Heart right ventricle (tissue), 16 donors: ENCODE measurements around the gene ZNF25. TPM values are rescaled to one million over a fixed set of nuclear protein-coding genes. Genes with fewer than 3 reads are reported as not detected.

Experiments used
- ATAC-seq, 8 donors: fragments of 200-7000 bp; cut with Tn5 transposase; one replicate each; pipeline ENCODE4 v1.9.1; 2020; ENCODE audit warnings: mild to moderate bottlenecking in 8 of 8, moderate library complexity in 8 of 8, moderate number of reproducible peaks in 1 of 8
- DNase-seq, 2 donors: peaks; one replicate each; pipeline ENCODE4 v3.0.0-alpha.2; 2020
- H3K27ac ChIP-seq, 10 donors: fragments of 200-600 bp; sonication (generic) in 2 of 10; one replicate each; pipeline versions ENCODE4 v1.5.0 to v1.8.0; 2020 to 2022; ENCODE audit warnings: mild to moderate bottlenecking in 3 of 10
- H3K27me3 ChIP-seq, 7 donors: fragments of 200-600 bp; one replicate each; pipeline ENCODE4 v1.8.0; 2021 to 2022; ENCODE audit warnings: mild to moderate bottlenecking in 2 of 7
- H3K36me3 ChIP-seq, 9 donors: fragments of 200-600 bp; sonication (generic) in 1 of 9; one replicate each; pipeline versions ENCODE4 v1.5.0 to v1.8.0; 2020 to 2022; ENCODE audit warnings: mild to moderate bottlenecking in 2 of 9
- H3K4me1 ChIP-seq, 9 donors: fragments of 200-600 bp; sonication (generic) in 1 of 9; one replicate each; pipeline versions ENCODE4 v1.5.0 to v1.8.0; 2020 to 2022; ENCODE audit warnings: mild to moderate bottlenecking in 4 of 9
- H3K4me3 ChIP-seq, 10 donors: fragments of 200-600 bp; sonication (generic) in 2 of 10; one replicate each; pipeline versions ENCODE4 v1.5.0 to v1.8.0; 2020 to 2022; ENCODE audit warnings: mild to moderate bottlenecking in 7 of 10, moderate library complexity in 2 of 10
- H3K9me3 ChIP-seq, 11 donors: fragments of 200-600 bp in 10 of 11; sonication (generic) in 2 of 11; one replicate each; pipeline versions ENCODE4 v1.5.0 to v1.8.0; 2013 to 2022; ENCODE audit warnings: mild to moderate bottlenecking in 2 of 11, control low read depth in 1 of 11, moderate library complexity in 1 of 11
- CTCF ChIP-seq, 9 donors: fragments of 200-600 bp; sonication (generic) in 2 of 9; IDR thresholded peaks; one replicate each; pipeline versions ENCODE4 v1.5.0 to v1.8.0; 2021 to 2022; ENCODE audit warnings: antibody characterized with exemption in 9 of 9, mild to moderate bottlenecking in 5 of 9, moderate library complexity in 1 of 9
- WGBS, 2 donors: extraction: QIAGEN DNeasy Blood & Tissue Kit; methylation state at CpG; one replicate each; pipeline ENCODE4 v1.1.7; 2013; ENCODE audit warnings: inconsistent platforms in 1 of 2; 5-methylcytosine and 5-hydroxymethylcytosine counted together
- intact Hi-C, 10 donors: fragments of 100-400 bp; cut with DNase I; formaldehyde crosslinking; loops; one replicate each; pipeline versions ENCODE4 v1.11.1 to v1.14.2; 2022
- polyA plus RNA-seq, 2 donors: library from polyadenylated mRNA; stranded (reverse); fragments of 200-250 nt; gene quantifications; one replicate each; pipeline ENCODE4 v1.2.3, GENCODE V29; 2013
- total RNA-seq, 10 donors: library from RNA; stranded (reverse); fragmentation: NEBNext Ultra II Directional in 3 of 10; extraction: Animal tissue kit (Norgen Biotek cat#: 25700) in 3 of 10; gene quantifications; one replicate each; pipeline versions ENCODE4 v1.2.1 to v1.2.4, GENCODE V29; 2021 to 2023
- donor health status: Arrhythmogenic right ventricular cardiomyopathy.
- donor health status: ischemic (EF 13 %, LVEDD 7.1; RV severe dilation, severe dysfunction).
- donor health status: healthy with polysubstance abuse.
- donor health status: DM: no; HTN: yes; CAD: no.
- donor health status: DM: no; HTN: no; CAD: no.
- donor health status: ischemic (EF 25% LVEDD 6.9; RV normal size, moderate dysfunction).
- donor health status: ischemic (EF 25% LVEDD 5.7; RV mildly dilated, moderate dysfunction).
- donor health status: healthy.
- donor health status: DM: yes; HTN: yes; CAD: no.
- donor health status: Ischemic cardiomyopathy.
- donor health status: ischemic (EF 35%, LVEDD 5.7; RV mildly dilated, moderate dysfunction).
- donor health status: nonischemic (EF 11% LVEDD 7.7; RV severe dilation, severe dysfunction).
- donor health status: DM: yes; HTN: yes; CAD: no.
- donor health status: PGD.
- donor health status: ischemic (EF 29% LVEDD 5.4; RV normal size, mild dysfunction).
- donor health status: nonischemic (EF 23%, LVEDD 6.1; RV moderate dilation, normal function).

ZNF25 gene
- total and polyA plus RNA-seq, 12 donors = 4.1 to 22.9 (median 18.9) TPM

- ATAC-seq (no peak), DNase-seq (no peak)
- Histone ChIP-seq H3K27ac (peak overlapping the region in 9 of 10 donors; percentile 41 to 100 (median 99)), H3K9me3 (peaks cover 0 to 7% (median 0%) of the 10 kb centered on the region in 11 donors), H3K36me3 (no peaks in the 10 kb centered on the region), H3K27me3 (no peaks in the 10 kb centered on the region), H3K4me3 (peak overlapping the region in 9 of 10 donors; percentile 71 to 96 (median 90)), H3K4me1 (peaks cover 0 to 20% (median 12%) of the 10 kb centered on the region in 9 donors)
- peak in 1 of 9 donors; percentile 11 for TF ChIP-seq CTCF (IDR thresholded peaks at IDR 0.05)
- intact Hi-C loops = loop anchor here in 8 of 10 donors (1.0 to 10.0 kb wide), 10 partner anchors 33 to 122 kb away; partner anchors contain the start of genes ZNF33A (in 6 of the 8), ZNF248 (in 5 of the 8) and ZNF37A (in 4 of the 8)
- 13 to 26% methylated on average over 9 of the region's 9 CpGs for WGBS, 2 donors
Measured at GRCh38 chr10:37976880-37977203, 395 bp upstream of the ZNF25 start.

- Histone ChIP-seq H3K4me1 (peaks cover 0 to 20% (median 12%) of the 10 kb centered on the region in 9 donors), H3K27me3 (no peaks in the 10 kb centered on the region), H3K4me3 (peak overlapping the region; percentile 71 to 96 (median 89)), H3K9me3 (peaks cover 0 to 7% (median 0%) of the 10 kb centered on the region in 11 donors), H3K36me3 (peaks cover 0 to 9% (median 4%) of the 10 kb centered on the region in 9 donors), H3K27ac (peak overlapping the region; percentile 90 to 100 (median 99))
- ATAC-seq (no peak), DNase-seq (no peak)
- no peak for TF ChIP-seq CTCF (IDR thresholded peaks at IDR 0.05)
- 22 to 29% methylated on average over 5 of the region's 5 CpGs for WGBS, 2 donors
- intact Hi-C loops = loop anchor here in 6 of 10 donors (5.0 to 10.0 kb wide), 5 partner anchors 37 to 122 kb away; partner anchors contain the start of genes ZNF248 (in 5 of the 6), ZNF33A (in 1 of the 6) and ZNF37A (in 1 of the 6)
Measured at GRCh38 chr10:37975401-37975991, 951 bp downstream of the ZNF25 start.

- DNase-seq (no peak), ATAC-seq (no peak)
- Histone ChIP-seq H3K36me3 (peaks cover 0 to 40% (median 18%) of the 10 kb centered on the region in 9 donors), H3K9me3 (peaks cover 0 to 7% (median 0%) of the 10 kb centered on the region in 11 donors), H3K4me1 (peaks cover 0 to 20% (median 12%) of the 10 kb centered on the region in 9 donors), H3K4me3 (no peak overlapping the region), H3K27me3 (no peaks in the 10 kb centered on the region), H3K27ac (no peak overlapping the region)
- intact Hi-C loops = loop anchor here in 4 of 10 donors (5.0 to 10.0 kb wide), 2 partner anchors 118 to 130 kb away; partner anchors contain the start of gene ZNF248 (in 3 of the 4)
- WGBS, 2 donors = 95 to 97% methylated on average over 1 of the region's 1 CpG
- no peak for TF ChIP-seq CTCF (IDR thresholded peaks at IDR 0.05)
Measured at GRCh38 chr10:37972396-37972795, 4.1 kb downstream of the ZNF25 start.

GRCh38 chr10:37965006-37965405 lies 11.4 kb downstream of the ZNF25 start:
- Histone ChIP-seq H3K27me3 (no peaks in the 10 kb centered on the region), H3K4me3 (no peak overlapping the region), H3K4me1 (no peaks in the 10 kb centered on the region), H3K9me3 (peaks cover 0 to 36% (median 4%) of the 10 kb centered on the region in 11 donors), H3K36me3 (peaks cover 0 to 73% (median 21%) of the 10 kb centered on the region in 9 donors), H3K27ac (no peak overlapping the region)
- no peak for TF ChIP-seq CTCF (IDR thresholded peaks at IDR 0.05)
- ATAC-seq (no peak), DNase-seq (no peak)
- intact Hi-C loops = no loop called here
